GM23248 (cell line): ENCODE data around the gene FAM25A. TPM values are rescaled to one million over a fixed set of nuclear protein-coding genes. Genes with fewer than 3 reads are reported as not detected.

Experiments used
- DNase-seq: peaks from one replicate; pipeline ENCODE4 v3.0.0-alpha.2; 2015
- H2AFZ ChIP-seq: fragments of 200-600 bp; sonication (generic); 2 replicates; pipeline ENCODE4 v1.6.1; 2016; ENCODE audit warnings: antibody characterized with exemption
- H3F3A ChIP-seq: fragments of 200-600 bp; sonication (generic); 2 replicates; pipeline ENCODE4 v1.6.1; 2016; ENCODE audit warnings: mild to moderate bottlenecking, antibody characterized with exemption, mixed run types; ENCODE audit not compliant: insufficient read depth
- H3K27ac ChIP-seq: fragments of 200-600 bp; sonication (generic); 2 replicates; pipeline ENCODE4 v1.5.1; 2016; ENCODE audit warnings: mild to moderate bottlenecking
- H3K27me3 ChIP-seq: fragments of 200-600 bp; sonication (generic); replicated peaks from 2 replicates; pipeline ENCODE4 v1.6.1; 2016; ENCODE audit warnings: mild to moderate bottlenecking; ENCODE audit not compliant: insufficient read depth
- H3K36me3 ChIP-seq: fragments of 200-600 bp; sonication (generic); 2 replicates; pipeline ENCODE4 v1.6.1; 2016; ENCODE audit warnings: low read depth, mild to moderate bottlenecking
- H3K4me1 ChIP-seq: fragments of 200-600 bp; sonication (generic); 2 replicates; pipeline ENCODE4 v1.6.1; 2016; ENCODE audit warnings: mild to moderate bottlenecking; ENCODE audit not compliant: insufficient read depth
- H3K4me2 ChIP-seq: fragments of 200-600 bp; sonication (generic); one replicate; pipeline ENCODE4 v1.6.1; 2016; ENCODE audit warnings: mild to moderate bottlenecking; ENCODE audit not compliant: unreplicated experiment
- H3K4me3 ChIP-seq: fragments of 200-600 bp; sonication (generic); 2 replicates; pipeline ENCODE4 v1.5.1; 2016; ENCODE audit warnings: mild to moderate bottlenecking
- H3K79me2 ChIP-seq: fragments of 200-600 bp; sonication (generic); 2 replicates; pipeline ENCODE4 v1.6.1; 2016; ENCODE audit warnings: mild to moderate bottlenecking; ENCODE audit not compliant: insufficient read depth
- H3K9ac ChIP-seq: fragments of 200-600 bp; sonication (generic); 2 replicates; pipeline ENCODE4 v1.6.1; 2016; ENCODE audit warnings: mild to moderate bottlenecking
- H3K9me2 ChIP-seq: fragments of 200-600 bp; sonication (generic); 2 replicates; pipeline ENCODE4 v1.6.1; 2016; ENCODE audit warnings: mixed run types, mild to moderate bottlenecking, moderate library complexity; ENCODE audit not compliant: insufficient read depth
- H3K9me3 ChIP-seq: fragments of 200-600 bp; sonication (generic); one replicate; pipeline ENCODE4 v1.6.1; 2017; ENCODE audit warnings: low read depth
- H4K20me1 ChIP-seq: fragments of 200-600 bp; sonication (generic); 2 replicates; pipeline ENCODE4 v1.6.0; 2016; ENCODE audit not compliant: insufficient read depth
- EZH2 ChIP-seq: fragments of 200-600 bp; sonication (generic); IDR thresholded peaks from 2 replicates; pipeline ENCODE4 v1.6.1; 2018; ENCODE audit warnings: antibody characterized with exemption, mild to moderate bottlenecking; ENCODE audit not compliant: insufficient read depth, poor library complexity, severe bottlenecking
- EZH2phosphoT487 ChIP-seq: fragments of 200-600 bp; sonication (generic); IDR thresholded peaks from 2 replicates; pipeline ENCODE4 v1.6.1; 2018; ENCODE audit warnings: antibody characterized with exemption, moderate library complexity, mild to moderate bottlenecking, low read depth; ENCODE audit not compliant: insufficient read depth
- WGBS, 2 experiments: methylation state at CpG; one replicate each; pipeline ENCODE4 v1.1.6; 2015 to 2017; ENCODE audit warnings: low lambda C conversion rate in 2 of 2, low coverage in 1 of 2; ENCODE audit errors: missing lambda C conversion rate in 2 of 2; 5-methylcytosine and 5-hydroxymethylcytosine counted together
- in situ Hi-C: fragments of 300-500 bp; cut with MboI; formaldehyde crosslinking; loops from 2 replicates; pipeline ENCODE4 v1.15.0; 2020
- polyA plus RNA-seq: library from polyadenylated mRNA; unstranded; fragments of >200 nt; fragmentation: Nextera tagmentation; extraction: Ambion mirVana; gene quantifications from 2 replicates; pipeline ENCODE4 v1.2.1, GENCODE V29; 2016
- total RNA-seq: library from RNA; depleted of rRNA; stranded (reverse); fragments of >200 nt; shearing (Covaris generic); gene quantifications from 2 replicates; pipeline ENCODE4 v1.2.3, GENCODE V29; 2014

Gene FAM25A
- total and polyA plus RNA-seq, 2 experiments from 2014 or later: not detected

GRCh38 chr10:87053577-87054181, 33.6 kb downstream of the FAM25A start:
- H3K9me3 ChIP-seq: no peaks in the 10 kb centered on the region
- peaks cover 51% of the 10 kb centered on the region for H3K36me3 ChIP-seq
- H3K79me2 ChIP-seq: peaks cover 8% of the 10 kb centered on the region; the same call in 1 of the 2 replicates
- no peak overlapping the region for H3K4me3 ChIP-seq
- no peaks in the 10 kb centered on the region for H4K20me1 ChIP-seq
- no peaks in the 10 kb centered on the region for H3K27me3 ChIP-seq
- TF ChIP-seq EZH2phosphoT487 (no peak), EZH2 (no peak)
- no peak overlapping the region for H3K4me2 ChIP-seq
- 87% methylated on average over 7 of the region's 7 CpGs for WGBS, 2 experiments
- no peak overlapping the region for H3K9ac ChIP-seq
- in situ Hi-C loops: no loop called here
- H3K9me2 ChIP-seq: no peaks in the 10 kb centered on the region
- no peak for DNase-seq
- H3K27ac ChIP-seq: no peak overlapping the region
- H3F3A ChIP-seq: peaks cover 19% of the 10 kb centered on the region
- H2AFZ ChIP-seq: no peak overlapping the region
- H3K4me1 ChIP-seq: peaks cover 16% of the 10 kb centered on the region

- peak overlapping the region; percentile 57 for H3K27ac ChIP-seq
- no peak overlapping the region for H3K4me3 ChIP-seq
- no peaks in the 10 kb centered on the region for H3K9me2 ChIP-seq
- peaks cover 16% of the 10 kb centered on the region for H3K4me1 ChIP-seq
- DNase-seq: peak; percentile 79
- peaks cover 59% of the 10 kb centered on the region for H3K36me3 ChIP-seq
- H3K79me2 ChIP-seq: peaks cover 8% of the 10 kb centered on the region; the same call in 1 of the 2 replicates
- WGBS, 2 experiments: 63 to 65% methylated on average over 7 of the region's 7 CpGs
- in situ Hi-C loops: no loop called here
- H3K9me3 ChIP-seq: no peaks in the 10 kb centered on the region
- H2AFZ ChIP-seq: no peak overlapping the region
- H3K9ac ChIP-seq: 0 out of 2 replicates have a peak overlapping the region, but pooled peaks have one; percentile 23
- H3K27me3 ChIP-seq: no peaks in the 10 kb centered on the region
- H3K4me2 ChIP-seq: no peak overlapping the region
- H4K20me1 ChIP-seq: no peaks in the 10 kb centered on the region
- peaks cover 19% of the 10 kb centered on the region for H3F3A ChIP-seq
- TF ChIP-seq EZH2: no peak
- no peak for TF ChIP-seq EZH2phosphoT487
Measured at GRCh38 chr10:87054373-87055295, 34.5 kb downstream of the FAM25A start.

GRCh38 chr10:87058171-87058570, 38.1 kb downstream of the FAM25A start:
- no peaks in the 10 kb centered on the region for H3K9me2 ChIP-seq
- no peak overlapping the region for H3K4me3 ChIP-seq
- H3K9ac ChIP-seq: no peak overlapping the region
- H3K27ac ChIP-seq: no peak overlapping the region
- DNase-seq: no peak
- peaks cover 16% of the 10 kb centered on the region for H3K4me1 ChIP-seq
- TF ChIP-seq EZH2 (no peak), EZH2phosphoT487 (no peak)
- WGBS, 2 experiments: 23 to 24% methylated on average over 1 of the region's 1 CpG
- H3K79me2 ChIP-seq: peaks cover 5% of the 10 kb centered on the region; the same call in 1 of the 2 replicates
- in situ Hi-C loops: no loop called here
- H3K4me2 ChIP-seq: no peak overlapping the region
- H3K27me3 ChIP-seq: no peaks in the 10 kb centered on the region
- peaks cover 64% of the 10 kb centered on the region for H3K36me3 ChIP-seq
- no peak overlapping the region for H2AFZ ChIP-seq
- H3K9me3 ChIP-seq: no peaks in the 10 kb centered on the region
- peaks cover 19% of the 10 kb centered on the region for H3F3A ChIP-seq
- no peaks in the 10 kb centered on the region for H4K20me1 ChIP-seq

GRCh38 chr10:87059401-87059800, 39.3 kb downstream of the FAM25A start:
- H3K9me2 ChIP-seq: no peaks in the 10 kb centered on the region
- H3K79me2 ChIP-seq: no peaks in the 10 kb centered on the region
- peaks cover 69% of the 10 kb centered on the region for H3K36me3 ChIP-seq
- no peak overlapping the region for H3K4me3 ChIP-seq
- no peak for DNase-seq
- H3K27ac ChIP-seq: no peak overlapping the region
- no peak overlapping the region for H2AFZ ChIP-seq
- in situ Hi-C loops: no loop called here
- WGBS, 2 experiments: 96 to 100% methylated on average over 1 of the region's 1 CpG
- H3K4me2 ChIP-seq: no peak overlapping the region
- H3K4me1 ChIP-seq: peaks cover 10% of the 10 kb centered on the region
- H3F3A ChIP-seq: peaks cover 14% of the 10 kb centered on the region
- no peak overlapping the region for H3K9ac ChIP-seq
- TF ChIP-seq EZH2 (no peak), EZH2phosphoT487 (no peak)
- no peaks in the 10 kb centered on the region for H4K20me1 ChIP-seq
- H3K27me3 ChIP-seq: no peaks in the 10 kb centered on the region
- no peaks in the 10 kb centered on the region for H3K9me3 ChIP-seq
